ENCODE results near the gene INSM2.

DNA sequence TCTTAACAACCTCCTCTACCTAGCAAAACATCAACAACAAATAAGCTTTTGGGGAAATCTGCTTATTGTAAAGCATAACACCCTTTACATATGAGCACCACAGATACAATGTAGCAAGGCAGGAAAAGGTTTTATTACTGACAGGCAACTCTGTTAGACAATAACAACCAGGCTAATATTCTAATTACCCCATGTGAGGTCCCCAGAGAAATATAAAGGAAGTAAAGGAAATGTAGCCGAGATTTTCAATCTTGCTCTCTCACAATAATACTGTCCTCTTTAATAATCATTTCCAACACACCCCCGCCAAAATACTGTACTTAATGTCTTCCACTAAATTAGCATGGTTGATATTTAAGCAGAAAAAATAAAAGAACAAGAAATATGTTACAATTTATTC, 14.0 kb upstream of the INSM2 start:
- TF ChIP-seq NFIC (IDR thresholded peaks at IDR 0.05) (no peak), EP300 (IDR thresholded peaks at IDR 0.05; ENCODE audit: borderline replicate concordance) (no peak), TAF1 (IDR thresholded peaks at IDR 0.05; ENCODE audit: low read depth) (no peak), EGR1 (IDR thresholded peaks at IDR 0.05) (no peak), TCF12 (IDR thresholded peaks at IDR 0.05; ENCODE audit: low read depth) (no peak), CREB1 (IDR thresholded peaks at IDR 0.05; ENCODE audit: low read depth) (no peak), YY1 (IDR thresholded peaks at IDR 0.05; ENCODE audit: low read depth) (no peak), REST (IDR thresholded peaks at IDR 0.05; ENCODE audit: low read depth) (no peak), FOXM1 (IDR thresholded peaks at IDR 0.05; ENCODE audit: borderline replicate concordance, low read depth) (no peak), RAD21 (IDR thresholded peaks at IDR 0.05; ENCODE audit: low read depth) (no peak)

Measured in Ishikawa (cell line).